Activated naive CD4-positive, alpha-beta T cell treated with anti-CD3 and anti-CD28 coated beads for 36 hours (primary cell): ENCODE data around the gene ZNF648. TPM values are rescaled to one million over a fixed set of nuclear protein-coding genes. Genes with fewer than 3 reads are reported as not detected.
"Not testable (repeated sequence)": the region's sequence is repeated elsewhere in the genome, so short reads cannot be mapped to it uniquely, and the experiment has no call there.

Source experiments
- CTCF ChIA-PET: fragments of 350-600 bp; sonication (Branson Sonifier 250); formaldehyde crosslinking; loops from one replicate; lab custom pipeline; 2021; ENCODE audit warnings: antibody characterized with exemption; lab: Charles Lee
- DNase-seq: peaks from one replicate; pipeline ENCODE4 v3.0.0-alpha.2; 2020
- H3K27ac Mint-ChIP-seq: one replicate; pipeline ENCODE4 v1.8.0; 2021; ENCODE audit warnings: mild to moderate bottlenecking, mixed read lengths
- H3K27me3 Mint-ChIP-seq: one replicate; pipeline ENCODE4 v1.8.0; 2021; ENCODE audit warnings: low read depth, mixed read lengths
- H3K36me3 Mint-ChIP-seq: one replicate; pipeline ENCODE4 v1.8.0; 2021; ENCODE audit warnings: low read depth, mixed read lengths
- H3K4me1 Mint-ChIP-seq: one replicate; pipeline ENCODE4 v1.8.0; 2021; ENCODE audit warnings: low read depth, mixed read lengths
- H3K4me3 Mint-ChIP-seq: one replicate; pipeline ENCODE4 v1.8.0; 2021; ENCODE audit warnings: mild to moderate bottlenecking, moderate library complexity, mixed read lengths
- H3K9me3 Mint-ChIP-seq: one replicate; pipeline ENCODE4 v1.8.0; 2021; ENCODE audit warnings: mixed read lengths
- intact Hi-C: fragments of 100-400 bp; cut with micrococcal nuclease; formaldehyde crosslinking; loops from one replicate; pipeline ENCODE4 v1.15.1; 2023
- total RNA-seq, 2 experiments: library from RNA; stranded (reverse); gene quantifications; one replicate each; pipeline ENCODE4 v1.2.3, GENCODE V29; 2021

The ZNF648 gene
- total RNA-seq, result not detected

GRCh38 chr1:182061594-182061993, at the start of gene ZNF648:
Gene ZNF648 (minus strand): TSS chr1:182061712. CDS start chr1:182058010, 3,702 bp downstream.
- Mint-ChIP-seq H3K4me3 (no peak within 1 kb of the TSS), H3K4me1 (peaks cover under 1% of the 10 kb centered on the region), H3K27ac (no peak within 1 kb of the TSS), H3K9me3 (no peaks in the 10 kb centered on the region), H3K27me3 (peaks cover 35% of the 10 kb centered on the region), H3K36me3 (no peaks in the 10 kb centered on the region)
- CTCF ChIA-PET, result no interaction called here
- intact Hi-C loops, result no loop called here
- no peak for DNase-seq

- no peak overlapping the region for H3K4me3 Mint-ChIP-seq
- no peak overlapping the region for H3K27ac Mint-ChIP-seq
- intact Hi-C loops, result no loop called here
- CTCF ChIA-PET, result interaction anchor here (1.0 kb wide), 1 partner anchor 25 kb away, joined by 3 read pairs; no protein-coding TSS in a partner anchor
- no peaks in the 10 kb centered on the region for H3K36me3 Mint-ChIP-seq
- peaks cover 4% of the 10 kb centered on the region for H3K27me3 Mint-ChIP-seq
- peaks cover 6% of the 10 kb centered on the region for H3K9me3 Mint-ChIP-seq
- peaks cover 3% of the 10 kb centered on the region for H3K4me1 Mint-ChIP-seq
- no peak for DNase-seq
These were observed 49.1 kb upstream of the ZNF648 start for GRCh38 chr1:182110635-182111034.

- intact Hi-C loops, result no loop called here
- Mint-ChIP-seq H3K9me3 (peaks cover 6% of the 10 kb centered on the region), H3K27ac (no peak overlapping the region), H3K36me3 (no peaks in the 10 kb centered on the region), H3K4me3 (no peak overlapping the region), H3K4me1 (peaks cover 3% of the 10 kb centered on the region), H3K27me3 (peaks cover 4% of the 10 kb centered on the region)
- CTCF ChIA-PET, result interaction anchor here (1.0 kb wide), 1 partner anchor 25 kb away, joined by 3 read pairs; no protein-coding TSS in a partner anchor
- no peak for DNase-seq
These were observed 48.3 kb upstream of the ZNF648 start for GRCh38 chr1:182109771-182110170.

- CTCF ChIA-PET, result interaction anchor here (0.9 kb wide), 1 partner anchor 27 kb away, joined by 6 read pairs; no protein-coding TSS in a partner anchor
- H3K27ac Mint-ChIP-seq, result no peak overlapping the region
- intact Hi-C loops, result no loop called here
- DNase-seq, result no peak
- H3K36me3 Mint-ChIP-seq, result no peaks in the 10 kb centered on the region
- H3K27me3 Mint-ChIP-seq, result peaks cover 4% of the 10 kb centered on the region
- H3K4me1 Mint-ChIP-seq, result no peaks in the 10 kb centered on the region
- H3K9me3 Mint-ChIP-seq, result peaks cover 6% of the 10 kb centered on the region
- no peak overlapping the region for H3K4me3 Mint-ChIP-seq
These were observed 45.7 kb upstream of the ZNF648 start for GRCh38 chr1:182107209-182107608.

GRCh38 chr1:182102043-182102416, 40.5 kb upstream of the ZNF648 start:
- CTCF ChIA-PET, result no interaction called here
- Mint-ChIP-seq H3K27me3 (no peaks in the 10 kb centered on the region), H3K27ac (no peak overlapping the region), H3K36me3 (no peaks in the 10 kb centered on the region), H3K4me1 (no peaks in the 10 kb centered on the region), H3K4me3 (no peak overlapping the region), H3K9me3 (peaks cover 4% of the 10 kb centered on the region)
- no peak for DNase-seq
- intact Hi-C loops, result no loop called here

- no peak for DNase-seq
- Mint-ChIP-seq H3K4me3 (no peak overlapping the region), H3K36me3 (no peaks in the 10 kb centered on the region), H3K4me1 (no peaks in the 10 kb centered on the region), H3K27ac (no peak overlapping the region), H3K27me3 (no peaks in the 10 kb centered on the region), H3K9me3 (peaks cover 4% of the 10 kb centered on the region)
- CTCF ChIA-PET, result no interaction called here
- intact Hi-C loops, result no loop called here
These were observed 40.0 kb upstream of the ZNF648 start for GRCh38 chr1:182101415-182102042.

- DNase-seq, result no peak
- intact Hi-C loops, result no loop called here
- H3K27me3 Mint-ChIP-seq, result no peaks in the 10 kb centered on the region
- no peaks in the 10 kb centered on the region for H3K36me3 Mint-ChIP-seq
- no peak overlapping the region for H3K27ac Mint-ChIP-seq
- CTCF ChIA-PET, result interaction anchor here (1.3 to 2.3 kb wide), 2 partner anchors 13 to 30 kb away, joined by 3 to 8 read pairs; no protein-coding TSS in a partner anchor
- no peaks in the 10 kb centered on the region for H3K4me1 Mint-ChIP-seq
- H3K9me3 Mint-ChIP-seq, result peaks cover 4% of the 10 kb centered on the region
- no peak overlapping the region for H3K4me3 Mint-ChIP-seq
These were observed 36.8 kb upstream of the ZNF648 start for GRCh38 chr1:182098301-182098700.

GRCh38 chr1:182095946-182096345, 34.4 kb upstream of the ZNF648 start:
- H3K9me3 Mint-ChIP-seq, result peaks cover 4% of the 10 kb centered on the region

GRCh38 chr1:182094514-182095005, 33.0 kb upstream of the ZNF648 start:
- DNase-seq, intact Hi-C loops, H3K9me3 Mint-ChIP-seq, H3K4me3 Mint-ChIP-seq, H3K27ac Mint-ChIP-seq, H3K4me1 Mint-ChIP-seq, H3K36me3 Mint-ChIP-seq, H3K27me3 Mint-ChIP-seq: not testable (repeated sequence)
- CTCF ChIA-PET, result interaction anchor here (1.1 to 1.7 kb wide), 3 partner anchors 9 to 14 kb away, joined by 4 to 9 read pairs (median 6); no protein-coding TSS in a partner anchor

More at GRCh38 chr1:182095946-182096345, 34.4 kb upstream of the ZNF648 start:
- no peaks in the 10 kb centered on the region for H3K4me1 Mint-ChIP-seq
- intact Hi-C loops, result no loop called here
- no peak overlapping the region for H3K4me3 Mint-ChIP-seq
- CTCF ChIA-PET, result no interaction called here
- H3K27me3 Mint-ChIP-seq, result no peaks in the 10 kb centered on the region
- no peaks in the 10 kb centered on the region for H3K36me3 Mint-ChIP-seq
- H3K27ac Mint-ChIP-seq, result no peak overlapping the region
- DNase-seq, result no peak

- no peak overlapping the region for H3K4me3 Mint-ChIP-seq
- H3K27ac Mint-ChIP-seq, result no peak overlapping the region
- no peaks in the 10 kb centered on the region for H3K27me3 Mint-ChIP-seq
- no peaks in the 10 kb centered on the region for H3K9me3 Mint-ChIP-seq
- H3K36me3 Mint-ChIP-seq, result no peaks in the 10 kb centered on the region
- no peak for DNase-seq
- H3K4me1 Mint-ChIP-seq, result peaks cover 4% of the 10 kb centered on the region
- intact Hi-C loops, result no loop called here
- CTCF ChIA-PET, result interaction anchor here (1.6 to 1.7 kb wide), 2 partner anchors 9 to 12 kb away, joined by 6 to 9 read pairs; no protein-coding TSS in a partner anchor
These were observed 32.3 kb upstream of the ZNF648 start for GRCh38 chr1:182093781-182094180.

- no peaks in the 10 kb centered on the region for H3K27me3 Mint-ChIP-seq
- DNase-seq, result no peak
- no peaks in the 10 kb centered on the region for H3K9me3 Mint-ChIP-seq
- no peaks in the 10 kb centered on the region for H3K36me3 Mint-ChIP-seq
- peaks cover 18% of the 10 kb centered on the region for H3K4me1 Mint-ChIP-seq
- H3K4me3 Mint-ChIP-seq, result no peak overlapping the region
- H3K27ac Mint-ChIP-seq, result no peak overlapping the region
- intact Hi-C loops, result no loop called here
- CTCF ChIA-PET, result interaction anchor here (1.1 to 1.9 kb wide), 4 partner anchors 10 to 51 kb away, joined by 4 to 10 read pairs (median 5); no protein-coding TSS in a partner anchor
These were observed 30.8 kb upstream of the ZNF648 start for GRCh38 chr1:182092336-182092735.

- H3K4me3 Mint-ChIP-seq, result no peak overlapping the region
- DNase-seq, result no peak
- CTCF ChIA-PET, result interaction anchor here (1.1 to 1.9 kb wide), 3 partner anchors 9 to 52 kb away, joined by 6 to 10 read pairs (median 6); no protein-coding TSS in a partner anchor
- intact Hi-C loops, result no loop called here
- no peaks in the 10 kb centered on the region for H3K9me3 Mint-ChIP-seq
- peaks cover 29% of the 10 kb centered on the region for H3K4me1 Mint-ChIP-seq
- no peak overlapping the region for H3K27ac Mint-ChIP-seq
- H3K27me3 Mint-ChIP-seq, result no peaks in the 10 kb centered on the region
- no peaks in the 10 kb centered on the region for H3K36me3 Mint-ChIP-seq
These were observed 29.6 kb upstream of the ZNF648 start for GRCh38 chr1:182091083-182091482.
